GM19035 (cell line): ENCODE results near the gene FOXP1.
"Not testable (repeated sequence)": the region's sequence is repeated elsewhere in the genome, so short reads cannot be mapped to it uniquely, and the experiment has no call there.

ENCODE experiments used
- ATAC-seq: cut with Tn5 transposase; IDR thresholded peaks from one replicate; pipeline ENCODE4 v1.9.1; 2021; ENCODE audit not compliant: unreplicated experiment

FOXP1 gene

GRCh38 chr3:71351403-71352149 is 232.0 kb downstream of the FOXP1 start:
- no peak for ATAC-seq

DNA sequence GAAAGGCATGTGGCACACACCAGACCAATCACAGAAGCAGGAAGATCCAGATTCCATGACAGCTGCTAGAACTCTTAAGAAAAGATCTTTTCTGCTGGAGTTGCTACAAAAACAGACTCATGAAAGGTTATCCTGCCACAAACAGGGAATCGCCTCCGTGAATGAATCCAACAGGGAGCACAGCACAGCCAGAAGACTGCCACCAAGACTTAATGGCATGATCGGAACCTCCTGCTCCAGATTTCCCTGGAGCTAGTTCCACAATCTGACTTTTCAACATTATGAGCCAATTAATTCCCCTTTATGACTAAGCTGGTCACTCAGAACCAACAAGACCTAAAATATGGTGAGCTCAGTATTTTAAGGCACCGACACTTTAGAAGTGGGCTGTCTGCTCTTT is 232.5 kb downstream of the FOXP1 start:
- no peak for ATAC-seq

DNA sequence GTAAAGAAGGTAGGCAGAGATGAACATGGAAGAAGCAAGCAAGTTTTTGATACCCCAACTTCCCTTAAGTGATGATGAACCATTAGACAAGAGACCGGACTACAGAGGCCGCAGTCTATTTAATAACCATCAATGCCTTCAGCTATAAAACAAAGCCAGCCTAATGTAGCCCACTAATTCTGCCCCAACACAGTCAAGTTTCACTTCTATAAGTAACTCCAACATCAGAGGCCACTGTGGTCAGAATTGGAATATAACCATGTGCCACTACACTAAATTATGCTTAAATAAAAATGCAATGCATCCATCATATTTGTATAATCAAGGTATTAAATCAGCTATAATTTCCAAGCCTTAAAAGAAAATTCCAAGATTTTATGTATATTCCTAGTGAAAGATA is 234.7 kb downstream of the FOXP1 start:
- ATAC-seq, result no peak

GRCh38 chr3:71348001-71348632 is 235.4 kb downstream of the FOXP1 start:
- no peak for ATAC-seq

- ATAC-seq, result no peak
These were observed 237.5 kb downstream of the FOXP1 start for GRCh38 chr3:71346061-71346460.

- ATAC-seq, result no peak
These were observed 238.0 kb downstream of the FOXP1 start for GRCh38 chr3:71345429-71346040.

DNA sequence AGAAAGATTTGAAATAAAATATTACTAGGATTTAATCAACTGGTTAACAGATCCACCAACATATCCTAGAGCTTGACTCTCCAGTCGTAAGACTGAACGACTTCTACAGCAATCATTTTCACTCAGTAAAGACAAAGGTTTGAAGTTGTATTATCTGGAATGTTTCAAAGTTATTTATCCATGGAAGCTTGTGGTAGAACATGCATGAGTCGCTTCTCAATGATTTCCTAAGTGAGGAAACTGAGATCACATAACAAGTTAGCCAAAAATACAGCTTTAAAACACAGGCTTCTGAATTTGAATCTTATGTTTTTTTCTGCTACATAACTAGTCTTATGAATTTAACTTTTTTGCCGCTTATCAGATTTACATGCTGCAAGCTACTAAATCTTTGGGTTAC is 241.8 kb downstream of the FOXP1 start:
- no peak for ATAC-seq

DNA sequence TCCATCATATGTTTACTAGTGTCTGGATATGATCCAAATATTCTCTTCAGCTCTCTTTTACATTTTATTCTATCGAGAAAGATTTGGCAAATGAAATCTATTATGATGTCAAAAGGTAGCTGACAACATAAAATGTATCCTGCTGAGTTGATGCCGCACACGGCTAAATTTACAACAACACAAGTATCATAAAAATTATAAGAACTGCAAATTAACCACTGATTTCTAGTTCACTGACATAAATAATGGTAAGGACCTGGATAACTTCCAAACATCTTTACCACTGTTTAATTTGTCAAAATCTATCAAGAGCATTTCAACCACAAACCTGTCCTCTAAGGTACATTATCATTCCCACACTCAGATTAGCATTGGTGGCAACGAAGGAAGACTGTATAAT is 244.5 kb downstream of the FOXP1 start:
- no peak for ATAC-seq

- no peak for ATAC-seq
These were observed 250.7 kb downstream of the FOXP1 start for GRCh38 chr3:71332813-71333212.

DNA sequence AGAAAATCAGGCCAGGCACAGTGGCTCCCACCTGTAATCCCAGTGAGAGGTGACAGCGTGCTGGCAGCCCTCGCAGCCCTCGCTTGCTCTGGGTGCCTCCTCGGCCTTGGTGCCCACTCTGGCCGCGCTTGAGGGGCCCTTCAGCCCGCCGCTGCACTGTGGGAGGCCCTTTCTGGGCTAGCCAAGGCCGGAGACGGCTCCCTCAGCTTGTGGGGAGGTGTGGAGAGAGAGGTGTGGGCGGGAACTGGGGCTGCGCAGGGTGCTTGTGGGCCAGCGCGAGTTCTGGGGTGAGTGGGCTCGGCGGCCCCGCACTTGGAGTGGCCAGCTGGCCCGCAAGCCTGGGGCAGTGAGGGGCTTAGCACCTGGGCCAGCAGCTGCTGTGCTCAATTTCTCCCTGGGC is 252.6 kb downstream of the FOXP1 start:
- ATAC-seq, result no peak

DNA sequence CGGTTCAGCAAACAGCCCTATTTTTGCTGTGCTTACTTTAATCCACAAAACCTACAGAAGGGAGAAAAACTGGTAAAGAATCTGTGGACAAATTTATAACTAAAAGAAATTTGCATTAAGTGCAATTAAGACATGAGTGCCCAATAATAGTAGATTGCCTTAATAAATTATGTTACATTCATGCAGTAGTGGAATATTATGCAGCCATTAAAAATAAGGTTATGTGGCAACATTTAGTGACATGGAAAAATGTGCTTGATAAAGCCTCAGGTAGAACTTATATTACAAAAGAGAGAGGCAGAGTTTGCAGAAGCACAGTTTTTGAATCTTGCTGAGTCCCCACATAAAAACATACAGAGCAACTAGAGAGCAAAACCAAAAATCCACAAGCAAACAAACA is 253.0 kb downstream of the FOXP1 start:
- no peak for ATAC-seq

GRCh38 chr3:71329817-71330216 is 253.7 kb downstream of the FOXP1 start:
- no peak for ATAC-seq

GRCh38 chr3:71328926-71329325 is 254.6 kb downstream of the FOXP1 start:
- no peak for ATAC-seq

DNA sequence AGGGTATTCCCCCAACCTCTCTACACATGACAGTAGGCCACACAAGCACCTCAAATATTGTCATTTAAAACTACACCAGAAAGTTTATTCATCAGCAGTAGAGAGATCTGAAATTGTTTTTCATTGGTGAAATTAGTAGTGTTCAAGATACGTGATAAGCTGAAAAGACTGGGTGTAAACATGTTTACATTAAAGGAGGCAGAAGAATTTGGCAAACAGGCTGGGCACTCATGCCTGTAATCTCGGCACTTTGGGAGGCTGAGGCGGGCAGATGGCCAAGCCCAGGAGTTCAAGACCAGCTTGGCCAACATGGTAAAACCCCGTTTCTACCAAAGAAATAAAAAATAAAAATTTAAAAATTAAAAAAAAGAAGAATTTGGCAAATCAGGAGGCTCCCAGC is 255.6 kb downstream of the FOXP1 start:
- ATAC-seq, result no peak

DNA sequence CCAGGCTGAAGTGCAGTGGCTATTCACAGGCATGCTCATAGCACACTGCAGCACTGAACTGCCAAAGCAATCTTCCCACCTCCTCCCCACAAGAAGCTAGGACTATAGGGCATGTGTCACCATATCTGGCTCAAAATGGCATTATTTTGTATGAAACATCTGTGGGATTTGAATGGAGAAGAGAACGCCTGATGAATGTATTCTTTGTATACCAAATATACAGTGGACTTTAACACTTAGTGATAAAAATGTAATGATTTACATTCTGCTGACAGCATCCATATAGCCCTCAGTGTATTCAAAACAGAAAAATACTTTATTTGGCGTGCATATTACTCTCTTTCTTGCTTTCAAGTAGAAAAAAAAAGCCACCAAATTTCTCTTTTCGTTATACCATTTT is 257.8 kb downstream of the FOXP1 start:
- no peak for ATAC-seq

- ATAC-seq, result not testable (repeated sequence)
These were observed 259.3 kb downstream of the FOXP1 start for GRCh38 chr3:71324224-71324623.

DNA sequence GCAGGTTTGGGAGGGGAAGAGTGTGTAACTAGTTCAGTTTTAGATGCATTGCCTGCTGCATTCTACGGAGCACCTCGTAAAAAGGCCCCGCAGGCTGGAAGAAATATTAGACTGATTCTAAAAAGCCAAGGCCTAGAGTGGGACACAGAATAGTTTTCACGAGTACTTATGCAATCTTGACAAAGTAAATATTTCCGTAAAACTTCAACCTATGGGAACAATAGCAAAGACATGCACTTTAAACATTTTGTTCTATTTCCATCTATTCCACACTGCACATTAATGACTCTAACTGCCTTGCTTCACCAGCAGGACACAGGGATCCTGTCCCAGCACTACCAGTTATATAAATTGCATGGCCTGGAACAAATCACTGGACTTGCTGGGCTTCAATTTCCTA is 260.0 kb downstream of the FOXP1 start:
- no peak for ATAC-seq

DNA sequence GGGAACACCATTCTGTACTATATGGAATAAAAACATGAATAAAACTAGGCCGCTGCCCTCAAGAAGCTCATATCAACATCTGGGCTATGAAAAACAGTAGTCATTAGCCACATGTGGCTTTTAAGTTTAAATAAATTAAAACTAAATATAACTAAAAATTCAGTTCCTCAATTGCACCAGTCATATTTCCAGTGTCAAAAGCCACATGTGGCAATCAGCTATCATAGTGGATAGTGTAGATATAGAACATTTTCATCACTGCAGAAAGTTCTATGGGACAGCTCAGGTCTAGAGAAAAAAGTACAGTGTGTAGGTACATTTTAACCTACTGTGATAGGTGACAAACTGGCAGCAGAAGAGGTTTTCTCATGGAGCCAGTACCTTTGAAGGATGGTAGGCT is 261.4 kb downstream of the FOXP1 start:
- ATAC-seq, result no peak

GRCh38 chr3:71319771-71320170 is 263.8 kb downstream of the FOXP1 start:
- ATAC-seq, result no peak

GRCh38 chr3:71318458-71318827 is 265.1 kb downstream of the FOXP1 start:
- no peak for ATAC-seq

GRCh38 chr3:71317749-71318457 is 265.6 kb downstream of the FOXP1 start:
- ATAC-seq, result no peak

GRCh38 chr3:71317140-71317539 is 266.4 kb downstream of the FOXP1 start:
- no peak for ATAC-seq
